ENCODE data around the gene TEP1. TPM values are rescaled to one million over a fixed set of nuclear protein-coding genes. Genes with fewer than 3 reads are reported as not detected.
A peak's percentile ranks its signal among the peaks of the same experiment; 100 is the strongest.

TEP1 gene
- total RNA-seq, 1 donor from 2014 or later: 22.8 TPM

DNA sequence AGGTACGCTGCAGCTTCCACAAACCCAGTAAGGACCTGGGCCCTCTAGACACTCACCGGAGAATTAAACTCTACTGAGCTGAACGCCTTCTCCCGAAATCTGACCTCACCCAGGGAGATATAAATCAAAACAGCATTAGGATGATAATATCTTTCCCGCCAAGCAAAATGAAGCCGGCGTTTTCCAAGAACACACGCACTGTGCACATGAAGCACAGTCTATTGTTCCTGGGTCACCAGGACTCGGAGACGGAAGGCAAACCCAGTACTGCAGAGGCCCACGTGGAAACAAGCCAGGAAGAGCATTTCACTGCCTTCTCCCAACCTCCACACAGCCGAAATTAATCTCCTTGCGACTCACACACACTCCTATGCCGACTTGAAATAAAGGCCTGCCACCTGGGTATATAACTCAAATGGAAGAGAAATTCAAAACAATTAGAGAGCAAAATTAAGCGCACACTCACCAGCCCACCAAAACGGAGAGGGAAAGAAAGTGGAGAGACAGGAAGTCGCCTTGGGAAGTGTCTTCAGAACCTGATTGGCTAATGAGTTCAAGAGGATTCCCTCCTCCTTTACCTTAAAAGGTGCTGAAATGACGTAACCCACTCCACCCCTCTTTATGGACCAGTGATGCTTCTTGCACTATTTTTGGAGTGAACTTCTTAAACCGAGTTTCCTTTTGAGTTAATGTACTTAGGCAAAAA is 80.4 kb downstream of the TEP1 start, which contains the start of gene CCNB1IP1:
CCNB1IP1 (minus strand) TSS at position 492 of the 706 bp plus-strand sequence. CDS start 16,756 bp downstream, outside the sequence.
- Mint-ChIP-seq H3K4me1 (ENCODE audit: low read depth) (peaks cover 34% of the 10 kb centered on the region), H3K27ac (ENCODE audit: unreplicated experiment) (peak within 1 kb of the TSS; percentile 98), H3K36me3 (ENCODE audit: low read depth) (no peaks in the 10 kb centered on the region), H3K4me3 (ENCODE audit: unreplicated experiment) (peak within 1 kb of the TSS; percentile 99), H3K9me3 (ENCODE audit: low read depth) (no peaks in the 10 kb centered on the region), H3K27me3 (ENCODE audit: low read depth) (no peaks in the 10 kb centered on the region)
- DNase-seq (ENCODE audit: low spot score): no peak
- TF ChIP-seq, protein P1, sequence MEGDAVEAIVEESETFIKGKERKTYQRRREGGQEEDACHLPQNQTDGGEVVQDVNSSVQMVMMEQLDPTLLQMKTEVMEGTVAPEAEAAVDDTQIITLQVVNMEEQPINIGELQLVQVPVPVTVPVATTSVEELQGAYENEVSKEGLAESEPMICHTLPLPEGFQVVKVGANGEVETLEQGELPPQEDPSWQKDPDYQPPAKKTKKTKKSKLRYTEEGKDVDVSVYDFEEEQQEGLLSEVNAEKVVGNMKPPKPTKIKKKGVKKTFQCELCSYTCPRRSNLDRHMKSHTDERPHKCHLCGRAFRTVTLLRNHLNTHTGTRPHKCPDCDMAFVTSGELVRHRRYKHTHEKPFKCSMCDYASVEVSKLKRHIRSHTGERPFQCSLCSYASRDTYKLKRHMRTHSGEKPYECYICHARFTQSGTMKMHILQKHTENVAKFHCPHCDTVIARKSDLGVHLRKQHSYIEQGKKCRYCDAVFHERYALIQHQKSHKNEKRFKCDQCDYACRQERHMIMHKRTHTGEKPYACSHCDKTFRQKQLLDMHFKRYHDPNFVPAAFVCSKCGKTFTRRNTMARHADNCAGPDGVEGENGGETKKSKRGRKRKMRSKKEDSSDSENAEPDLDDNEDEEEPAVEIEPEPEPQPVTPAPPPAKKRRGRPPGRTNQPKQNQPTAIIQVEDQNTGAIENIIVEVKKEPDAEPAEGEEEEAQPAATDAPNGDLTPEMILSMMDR (IDR thresholded peaks at IDR 0.05): peak; percentile 1

DNA sequence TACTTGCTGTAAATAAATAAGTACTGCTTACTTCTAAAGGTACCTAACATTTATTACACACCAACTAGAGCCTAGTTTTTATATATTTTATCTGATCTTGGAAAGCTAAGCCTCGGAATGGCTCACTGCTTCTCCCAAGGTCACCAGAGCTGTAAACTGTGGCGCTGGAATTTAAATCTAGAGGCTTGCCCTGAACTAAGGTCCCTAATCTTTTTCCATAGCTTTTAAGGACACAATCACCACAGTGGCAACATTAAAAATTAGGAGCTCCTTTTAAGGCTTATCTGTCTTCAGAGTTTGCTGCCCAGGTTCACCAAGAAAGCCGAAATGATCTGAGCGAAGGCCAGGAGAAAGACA is 80.9 kb downstream of the TEP1 start:
- H3K36me3 Mint-ChIP-seq (ENCODE audit: low read depth): no peaks in the 10 kb centered on the region
- H3K4me1 Mint-ChIP-seq (ENCODE audit: low read depth): peaks cover 39% of the 10 kb centered on the region
- no peaks in the 10 kb centered on the region for H3K27me3 Mint-ChIP-seq (ENCODE audit: low read depth)
- H3K9me3 Mint-ChIP-seq (ENCODE audit: low read depth): no peaks in the 10 kb centered on the region
- H3K27ac Mint-ChIP-seq (ENCODE audit: unreplicated experiment): peak overlapping the region; percentile 98
- TF ChIP-seq, protein P1 (IDR thresholded peaks at IDR 0.05): peak; percentile 17
- no peak for DNase-seq (ENCODE audit: low spot score)
- peak overlapping the region; percentile 99 for H3K4me3 Mint-ChIP-seq (ENCODE audit: unreplicated experiment)

DNA sequence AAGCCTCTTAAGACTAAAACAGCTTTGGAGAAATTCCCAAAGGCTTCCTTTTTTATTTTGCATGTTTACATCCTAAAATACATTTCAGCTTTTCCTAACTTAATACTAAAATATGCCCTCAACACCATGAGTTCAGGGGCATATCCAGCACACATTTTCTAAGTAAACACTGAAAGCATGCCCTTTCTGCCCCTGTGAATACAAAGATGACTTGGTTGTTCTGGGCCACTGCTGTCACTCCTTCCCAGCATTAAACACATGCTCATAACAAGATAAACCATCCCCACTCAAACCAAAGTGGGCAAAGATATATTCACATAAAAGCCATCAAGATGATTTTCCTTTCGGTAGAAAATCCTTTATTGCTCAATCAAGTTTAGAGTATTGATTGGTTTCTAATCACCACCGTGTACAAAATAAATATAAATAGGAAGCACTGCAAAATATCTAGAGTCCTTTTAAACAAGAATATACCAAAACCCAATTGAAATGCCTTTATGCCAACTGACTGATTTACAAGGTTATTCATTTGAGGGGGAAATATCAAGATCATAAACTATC is 82.2 kb downstream of the TEP1 start:
- H3K9me3 Mint-ChIP-seq (ENCODE audit: low read depth): no peaks in the 10 kb centered on the region
- no peak for DNase-seq (ENCODE audit: low spot score)
- H3K36me3 Mint-ChIP-seq (ENCODE audit: low read depth): no peaks in the 10 kb centered on the region
- TF ChIP-seq, protein P1 (IDR thresholded peaks at IDR 0.05): no peak
- peak overlapping the region; percentile 76 for H3K27ac Mint-ChIP-seq (ENCODE audit: unreplicated experiment)
- no peaks in the 10 kb centered on the region for H3K27me3 Mint-ChIP-seq (ENCODE audit: low read depth)
- H3K4me1 Mint-ChIP-seq (ENCODE audit: low read depth): peaks cover 41% of the 10 kb centered on the region
- H3K4me3 Mint-ChIP-seq (ENCODE audit: unreplicated experiment): no peak overlapping the region

DNA sequence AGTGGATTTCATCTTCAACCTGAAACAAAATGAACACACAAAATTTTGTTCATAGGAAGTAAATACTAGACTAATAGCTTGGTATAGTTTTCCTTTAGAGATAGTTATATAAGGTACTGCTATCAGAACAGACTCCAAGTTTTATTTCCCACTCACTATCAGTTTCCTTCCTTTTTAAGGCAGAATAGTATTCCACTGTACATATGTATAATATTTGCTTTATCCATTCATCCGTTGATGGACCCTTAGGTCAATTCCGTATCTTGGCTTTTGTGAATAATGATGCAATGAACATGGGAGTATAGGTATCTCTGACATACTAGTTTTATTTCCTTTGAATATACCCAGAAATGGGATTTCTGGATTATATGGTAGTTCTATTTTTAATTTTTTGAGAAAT is 83.9 kb downstream of the TEP1 start:
- Mint-ChIP-seq H3K4me1 (ENCODE audit: low read depth) (peaks cover 41% of the 10 kb centered on the region), H3K27me3 (ENCODE audit: low read depth) (no peaks in the 10 kb centered on the region), H3K27ac (ENCODE audit: unreplicated experiment) (no peak overlapping the region), H3K9me3 (ENCODE audit: low read depth) (no peaks in the 10 kb centered on the region), H3K36me3 (ENCODE audit: low read depth) (peaks cover 4% of the 10 kb centered on the region), H3K4me3 (ENCODE audit: unreplicated experiment) (no peak overlapping the region)
- no peak for DNase-seq (ENCODE audit: low spot score)
- TF ChIP-seq, protein P1 (IDR thresholded peaks at IDR 0.05): no peak

DNA sequence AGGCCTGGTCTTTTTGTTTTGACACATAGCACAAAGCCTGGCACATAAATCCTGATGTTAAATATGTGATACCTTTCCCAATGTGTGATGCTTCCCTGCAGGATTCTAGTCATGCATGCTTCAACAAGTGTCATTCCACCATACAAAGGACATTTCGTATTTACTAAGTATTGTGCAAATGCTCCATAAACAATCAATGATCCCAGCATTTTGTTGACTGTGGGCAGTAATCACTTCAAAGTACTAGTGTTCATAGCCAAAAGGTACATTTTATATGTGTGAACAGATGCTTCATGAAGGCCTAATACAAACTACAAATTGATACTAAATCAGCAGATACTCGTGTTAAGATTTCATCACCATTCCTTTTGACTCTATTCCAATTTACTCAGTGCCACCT is 84.6 kb downstream of the TEP1 start:
- DNase-seq (ENCODE audit: low spot score): no peak
- Mint-ChIP-seq H3K9me3 (ENCODE audit: low read depth) (no peaks in the 10 kb centered on the region), H3K4me1 (ENCODE audit: low read depth) (peaks cover 41% of the 10 kb centered on the region), H3K4me3 (ENCODE audit: unreplicated experiment) (no peak overlapping the region), H3K36me3 (ENCODE audit: low read depth) (peaks cover 6% of the 10 kb centered on the region), H3K27me3 (ENCODE audit: low read depth) (no peaks in the 10 kb centered on the region), H3K27ac (ENCODE audit: unreplicated experiment) (peak overlapping the region; percentile 1)
- TF ChIP-seq, protein P1 (IDR thresholded peaks at IDR 0.05): no peak

Measured in chondrocyte (in vitro differentiated cells).